HG03342 (cell line): ENCODE measurements around the gene SLC35E2B.
"Not testable (repeated sequence)": the region's sequence is repeated elsewhere in the genome, so short reads cannot be mapped to it uniquely, and the experiment has no call there.

Experiments used
- ATAC-seq: cut with Tn5 transposase; IDR thresholded peaks from one replicate; pipeline ENCODE4 v1.9.1; 2021; ENCODE audit warnings: mild to moderate bottlenecking, moderate library complexity; ENCODE audit not compliant: unreplicated experiment

The SLC35E2B gene

DNA sequence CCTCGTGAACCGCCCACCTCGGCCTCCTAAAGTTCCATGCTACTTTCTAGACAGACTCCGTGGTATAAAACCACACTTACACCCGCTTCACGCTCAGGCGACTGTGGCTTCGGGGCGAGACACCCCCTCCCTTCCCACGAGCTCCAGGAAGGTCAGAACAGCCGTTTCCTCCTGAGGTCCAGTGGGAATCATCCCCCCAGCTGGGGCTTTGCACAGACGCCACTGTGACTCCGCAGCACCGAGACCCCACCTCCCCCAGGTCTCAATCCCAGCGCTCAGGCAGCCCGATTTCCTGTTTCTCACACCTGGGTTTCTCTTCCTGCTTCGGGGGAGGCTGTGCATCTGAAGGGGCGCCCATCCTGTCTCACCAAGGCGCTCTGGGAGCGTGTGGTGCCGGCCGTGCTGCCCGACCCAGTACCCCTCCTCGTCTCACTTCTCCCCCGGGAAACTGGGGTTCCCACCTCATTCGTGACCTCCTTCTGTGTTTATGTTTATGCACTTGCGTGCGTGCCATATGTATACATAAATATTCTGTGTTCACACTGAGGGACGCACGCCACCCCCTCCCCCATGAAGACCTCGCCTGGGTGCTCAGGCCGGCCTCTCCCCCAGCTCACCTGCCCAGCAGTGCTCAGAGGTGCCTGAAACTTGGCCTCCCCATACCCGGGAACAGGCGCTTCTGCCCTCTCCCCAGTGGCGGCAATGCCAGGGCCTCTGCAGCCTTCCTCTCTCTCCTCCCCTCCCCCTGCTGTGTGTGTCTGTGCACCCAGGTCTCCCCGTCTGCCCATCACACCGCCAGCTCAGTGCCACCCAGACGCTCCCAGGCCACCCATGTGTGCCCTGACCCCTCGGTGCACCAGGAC is 14.6 kb downstream of the SLC35E2B start:
- peak; percentile 66 for ATAC-seq

GRCh38 chr1:1676087-1676486 is 16.5 kb downstream of the SLC35E2B start:
- not testable (repeated sequence) for ATAC-seq

GRCh38 chr1:1675218-1675617 is 17.4 kb downstream of the SLC35E2B start:
- not testable (repeated sequence) for ATAC-seq

DNA sequence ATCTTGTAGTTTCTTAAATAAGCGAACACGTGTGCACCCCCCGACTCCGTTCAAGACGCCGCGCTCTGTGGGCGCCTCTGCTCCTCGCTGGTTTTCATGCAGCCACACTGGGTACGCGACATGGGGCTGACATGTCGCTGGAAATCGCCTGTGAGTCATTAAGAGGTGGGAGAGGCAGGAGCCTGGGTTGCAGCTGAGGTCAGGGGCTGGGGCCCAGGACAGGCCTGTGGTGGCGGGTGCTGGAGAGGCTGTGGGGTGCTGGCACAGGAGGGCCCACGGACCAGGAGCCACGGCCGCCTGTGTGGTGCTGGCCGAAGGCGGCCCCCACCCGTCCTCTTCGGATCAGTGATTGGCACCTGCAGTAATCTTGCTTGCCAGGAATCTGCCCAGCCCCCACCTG is 17.8 kb downstream of the SLC35E2B start:
- ATAC-seq, result not testable (repeated sequence)

- no peak for ATAC-seq
Observed at GRCh38 chr1:1672181-1672965, 20.2 kb downstream of the SLC35E2B start.

GRCh38 chr1:1671365-1672119 is 21.1 kb downstream of the SLC35E2B start:
- ATAC-seq, result no peak

GRCh38 chr1:1670866-1671265 is 21.7 kb downstream of the SLC35E2B start:
- no peak for ATAC-seq

GRCh38 chr1:1669468-1670440 is 22.8 kb downstream of the SLC35E2B start:
- ATAC-seq, result no peak

- ATAC-seq, result no peak
Observed at GRCh38 chr1:1666526-1666925, 26.1 kb downstream of the SLC35E2B start.

DNA sequence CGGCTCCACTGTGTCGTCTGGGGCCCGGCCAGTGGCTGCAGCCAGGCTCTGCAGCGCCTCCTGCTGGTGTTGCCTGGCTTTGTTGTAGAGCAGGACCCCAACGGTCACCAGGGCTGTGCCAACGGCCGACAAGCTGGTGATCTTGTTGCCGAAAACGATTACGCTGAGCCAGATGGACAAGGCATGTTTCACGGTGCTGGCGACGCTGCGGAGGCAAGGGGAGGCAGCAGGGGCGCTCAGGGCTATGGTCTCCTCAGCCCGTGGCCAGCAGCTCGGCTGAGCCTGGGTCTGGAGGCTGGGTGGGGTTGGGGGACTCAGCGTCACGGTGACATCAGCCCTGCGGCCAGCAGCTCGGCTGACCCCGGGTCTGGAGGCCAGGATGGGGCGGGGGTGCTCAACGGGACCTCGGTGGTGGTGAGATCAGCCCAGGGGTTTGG is 26.8 kb downstream of the SLC35E2B start:
- no peak for ATAC-seq

- ATAC-seq, result no peak
Observed at GRCh38 chr1:1664941-1665814, 27.4 kb downstream of the SLC35E2B start.

DNA sequence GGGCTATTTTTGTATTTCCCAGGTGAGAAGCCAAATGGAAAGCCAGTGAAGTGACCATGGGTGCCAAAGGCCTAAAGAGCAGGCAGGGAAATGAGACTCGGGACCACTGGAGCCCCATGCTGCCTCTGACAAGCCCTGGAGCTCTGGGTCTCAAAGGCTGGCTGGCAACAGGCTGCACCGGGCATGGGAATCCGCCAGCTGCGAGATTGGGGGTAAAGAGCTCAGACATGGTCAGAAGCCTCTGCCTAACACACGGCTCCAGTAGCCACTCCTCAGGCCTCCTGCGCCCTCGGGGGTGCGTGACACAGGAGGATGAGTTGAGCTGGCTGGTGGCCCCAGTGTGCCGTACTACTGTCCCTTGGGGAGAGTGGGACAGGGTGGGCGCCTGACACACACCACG is 28.3 kb downstream of the SLC35E2B start:
- ATAC-seq, result not testable (repeated sequence)

- ATAC-seq, result not testable (repeated sequence)
Observed at GRCh38 chr1:1662830-1663560, 29.6 kb downstream of the SLC35E2B start.

- not testable (repeated sequence) for ATAC-seq
Observed at GRCh38 chr1:1662392-1662791, 30.2 kb downstream of the SLC35E2B start.

GRCh38 chr1:1658583-1659549 is 33.7 kb downstream of the SLC35E2B start, which contains the start of gene CDK11B:
TSS of gene CDK11B (minus strand) at chr1:1659004. CDS start at chr1:1657485, 1,519 bp downstream.
- ATAC-seq, result peak; percentile 85

DNA sequence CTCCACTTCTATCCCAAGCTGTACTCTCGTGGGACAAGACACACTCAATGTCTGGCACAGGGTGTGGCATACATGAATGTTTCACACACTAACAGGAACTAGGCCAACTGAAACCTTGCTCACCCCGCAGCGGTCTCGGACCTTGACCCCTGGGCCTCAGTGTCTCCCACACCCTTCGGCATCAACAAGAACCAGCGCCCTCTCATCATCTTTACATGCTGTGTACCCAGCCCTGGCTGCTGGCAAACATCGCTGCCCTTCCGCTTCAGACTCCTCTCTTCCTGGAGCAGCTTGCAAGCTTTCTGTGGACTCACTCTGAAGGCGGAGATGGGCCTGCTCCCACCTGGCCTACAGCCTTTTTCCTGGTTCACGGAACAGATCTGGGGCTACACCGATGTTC is 44.3 kb downstream of the SLC35E2B start:
- not testable (repeated sequence) for ATAC-seq
